HG02759 (cell line): Measurements from ENCODE around the gene WIF1.

ENCODE experiments used
- ATAC-seq: cut with Tn5 transposase; IDR thresholded peaks from one replicate; pipeline ENCODE4 v1.9.1; 2021; ENCODE audit warnings: mild to moderate bottlenecking, moderate library complexity; ENCODE audit not compliant: unreplicated experiment

WIF1 gene, protein sequence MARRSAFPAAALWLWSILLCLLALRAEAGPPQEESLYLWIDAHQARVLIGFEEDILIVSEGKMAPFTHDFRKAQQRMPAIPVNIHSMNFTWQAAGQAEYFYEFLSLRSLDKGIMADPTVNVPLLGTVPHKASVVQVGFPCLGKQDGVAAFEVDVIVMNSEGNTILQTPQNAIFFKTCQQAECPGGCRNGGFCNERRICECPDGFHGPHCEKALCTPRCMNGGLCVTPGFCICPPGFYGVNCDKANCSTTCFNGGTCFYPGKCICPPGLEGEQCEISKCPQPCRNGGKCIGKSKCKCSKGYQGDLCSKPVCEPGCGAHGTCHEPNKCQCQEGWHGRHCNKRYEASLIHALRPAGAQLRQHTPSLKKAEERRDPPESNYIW

GRCh38 chr12:65121049-65121955 is at the start of gene WIF1:
WIF1 (minus strand) TSS chr12:65121305; CDS start chr12:65121191, 114 bp downstream.
- peak; percentile 67 for ATAC-seq

DNA sequence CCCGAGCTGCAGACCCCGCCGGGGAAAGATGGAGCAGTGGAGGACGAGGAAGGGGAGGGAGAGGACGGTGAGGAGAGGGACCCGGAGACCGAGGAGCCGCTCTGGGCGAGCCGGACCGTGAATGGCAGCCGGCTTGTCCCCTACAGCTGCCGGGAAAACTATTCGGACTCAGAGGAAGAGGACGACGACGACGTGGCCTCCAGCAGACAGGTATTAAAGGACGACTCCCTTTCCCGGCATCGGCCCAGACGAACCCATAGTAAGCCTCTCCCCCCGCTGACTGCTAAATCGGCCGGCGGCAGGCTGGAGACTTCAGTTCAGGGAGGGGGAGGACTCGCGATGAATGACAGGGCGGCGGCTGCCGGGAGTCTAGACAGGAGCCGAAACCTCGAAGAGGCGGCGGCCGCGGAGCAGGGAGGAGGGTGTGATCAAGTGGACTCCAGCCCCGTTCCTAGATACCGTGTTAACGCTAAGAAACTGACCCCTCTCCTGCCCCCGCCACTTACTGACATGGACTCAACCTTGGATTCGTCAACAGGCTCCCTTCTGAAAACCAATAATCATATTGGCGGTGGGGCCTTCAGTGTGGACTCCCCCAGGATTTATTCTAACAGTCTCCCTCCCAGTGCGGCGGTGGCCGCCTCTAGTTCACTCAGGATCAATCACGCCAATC is 49.2 kb upstream of the WIF1 start:
- ATAC-seq: peak; percentile 50

- peak; percentile 94 for ATAC-seq
Observed at GRCh38 chr12:65169320-65170208, 48.5 kb upstream of the WIF1 start, which contains the start of gene LEMD3. LEMD3 (plus strand) TSS chr12:65169583; CDS start chr12:65169597, 14 bp downstream.

DNA sequence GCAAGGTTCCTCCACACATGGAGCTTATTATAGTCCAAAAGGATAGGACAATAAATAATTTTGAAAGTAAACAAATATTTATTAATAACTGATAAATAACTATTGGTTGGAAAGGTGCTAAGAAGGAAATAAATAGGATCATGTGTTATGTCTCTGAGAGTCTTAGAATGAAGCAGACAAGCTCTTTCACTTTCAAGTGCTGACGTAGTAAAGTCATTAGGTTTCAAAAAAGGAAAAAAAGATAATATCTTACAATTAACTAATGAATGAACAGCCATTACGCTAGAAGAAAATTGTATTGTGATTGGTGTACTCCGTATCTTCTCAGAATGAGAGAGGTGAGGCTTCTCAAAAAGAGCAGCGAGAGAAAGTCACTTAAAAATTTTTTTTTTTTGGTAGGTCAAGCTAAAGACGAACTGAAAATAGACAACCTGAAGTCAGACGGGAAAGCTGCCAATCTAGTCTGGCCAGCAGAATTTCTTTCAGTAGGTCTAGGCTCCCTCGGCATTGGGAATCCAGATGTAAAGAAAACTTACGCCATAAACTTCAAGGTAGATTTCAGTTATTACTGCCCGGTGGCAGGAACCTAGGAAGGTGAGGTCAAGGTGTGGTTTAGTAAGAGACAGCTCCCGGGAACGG is 47.7 kb upstream of the WIF1 start:
- ATAC-seq: no peak

DNA sequence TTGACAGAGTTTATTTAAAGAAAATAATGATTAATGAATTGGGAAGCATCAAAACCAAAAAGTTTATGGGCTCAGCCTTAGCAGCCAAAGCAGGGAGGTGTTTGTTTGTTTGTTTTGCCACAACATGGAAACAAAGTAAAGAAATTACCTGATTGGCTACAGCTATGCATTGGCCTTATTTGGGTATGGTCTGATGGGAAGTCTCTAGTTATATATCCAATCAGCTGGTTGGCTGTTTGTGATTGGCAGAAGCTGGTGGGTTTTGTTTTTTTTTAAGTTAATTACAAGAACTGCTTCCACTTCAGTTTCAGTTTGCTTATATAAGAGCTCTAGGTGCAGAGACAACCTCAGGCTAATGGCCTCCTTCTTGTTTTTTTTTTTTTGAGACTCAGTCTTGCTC is 43.7 kb upstream of the WIF1 start:
- ATAC-seq: no peak

GRCh38 chr12:65164244-65164643 is 43.1 kb upstream of the WIF1 start:
- ATAC-seq: no peak

GRCh38 chr12:65162609-65163008 is 41.5 kb upstream of the WIF1 start:
- peak; percentile 50 for ATAC-seq

GRCh38 chr12:65157091-65157490 is 36.0 kb upstream of the WIF1 start:
- ATAC-seq: no peak

DNA sequence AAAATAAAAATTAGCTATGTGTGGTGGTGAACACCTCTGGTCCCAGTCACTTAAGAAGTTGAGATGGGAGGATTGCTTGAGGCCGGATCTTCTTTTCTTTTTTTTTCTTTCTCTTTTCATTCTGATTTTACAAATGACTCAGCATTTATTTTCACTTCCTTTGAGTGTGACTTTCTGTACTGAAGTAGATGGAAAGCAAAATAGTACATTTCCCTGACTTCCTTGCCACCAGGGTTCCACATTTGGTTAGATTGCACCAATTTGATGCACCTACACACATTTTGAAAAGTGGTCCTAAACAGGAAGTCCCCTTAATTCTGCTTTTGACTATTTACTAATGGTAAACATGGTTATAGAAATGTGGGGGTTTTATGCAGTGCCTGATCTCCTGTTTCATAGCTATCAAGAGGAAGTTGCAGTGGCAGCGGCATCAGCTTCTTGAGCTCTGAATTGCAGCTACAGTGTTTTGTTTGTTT is 35.3 kb upstream of the WIF1 start:
- ATAC-seq: peak; percentile 87

DNA sequence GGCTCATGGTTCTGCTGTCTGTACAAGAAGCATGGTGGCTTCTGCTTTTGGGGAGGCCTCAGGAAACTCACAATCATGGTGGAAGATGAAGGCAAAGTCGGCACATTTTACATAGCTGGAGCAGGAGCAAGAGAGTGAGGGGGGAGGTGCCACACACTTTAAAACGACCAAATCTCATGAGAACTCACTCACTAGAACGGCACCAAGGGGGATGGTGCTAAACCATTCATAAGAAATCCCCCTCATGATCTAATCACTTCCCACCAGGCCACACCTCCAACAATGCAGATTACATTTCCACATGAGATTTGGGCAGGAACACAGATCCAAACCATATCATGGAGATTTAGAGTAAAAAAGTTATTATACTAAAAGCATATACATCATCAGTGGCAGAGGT is 34.7 kb upstream of the WIF1 start:
- ATAC-seq: peak; percentile 48

DNA sequence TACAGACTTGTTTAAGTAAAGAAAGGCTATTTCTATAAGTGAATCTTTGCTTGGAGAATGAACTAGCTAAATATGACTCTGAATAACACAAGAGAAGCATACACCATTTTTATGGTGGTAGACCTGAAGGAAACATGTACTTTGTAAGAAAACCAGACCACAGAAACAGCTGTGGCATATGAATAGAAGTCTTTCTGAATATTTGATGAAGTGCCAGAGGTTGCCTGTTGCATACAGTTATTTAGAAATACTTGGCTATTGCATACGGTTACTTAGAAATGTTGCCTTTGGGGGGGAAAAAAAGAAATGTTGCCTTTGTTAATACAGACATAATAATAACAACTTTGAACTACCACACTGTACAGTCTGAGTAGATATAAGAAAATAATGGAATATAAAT is 31.5 kb upstream of the WIF1 start:
- ATAC-seq: no peak

DNA sequence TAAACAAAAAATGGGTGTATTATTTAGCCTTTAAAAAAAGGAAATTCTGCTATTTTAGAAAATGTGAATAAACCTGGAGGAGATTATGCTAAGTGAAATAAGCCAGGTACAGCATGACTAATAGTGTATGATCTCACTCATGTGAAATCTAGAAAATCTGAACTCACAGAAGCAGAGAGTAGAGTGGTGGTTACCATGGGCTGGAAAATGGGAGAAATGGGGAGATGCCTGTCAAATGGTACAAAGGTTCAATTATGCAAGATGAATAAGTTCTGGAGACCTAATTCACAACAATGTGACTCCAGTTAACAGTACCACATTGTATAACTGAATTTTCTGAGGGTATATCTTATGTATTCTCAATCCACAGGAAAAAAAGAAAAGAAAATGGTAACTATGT is 30.9 kb upstream of the WIF1 start:
- no peak for ATAC-seq

GRCh38 chr12:65147312-65147905 is 26.3 kb upstream of the WIF1 start:
- no peak for ATAC-seq

DNA sequence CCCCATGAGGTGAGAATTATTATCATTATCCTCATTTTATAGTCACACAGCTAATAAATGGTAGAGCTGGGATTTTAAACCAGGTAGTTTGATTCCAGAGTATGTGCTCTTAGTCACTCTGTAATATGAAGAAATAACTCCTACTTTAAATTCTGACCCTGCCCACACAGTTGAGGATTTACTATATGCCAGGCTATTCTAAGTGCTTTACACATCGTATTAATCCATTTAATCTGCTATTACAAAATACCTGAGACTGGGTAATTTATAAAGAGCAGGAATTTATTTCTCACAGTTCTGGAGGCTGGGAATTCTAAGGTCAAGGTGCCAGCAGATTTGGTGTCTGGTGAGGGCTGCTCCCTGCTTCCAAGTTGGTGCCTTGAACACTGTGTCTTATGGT is 19.6 kb upstream of the WIF1 start:
- no peak for ATAC-seq

GRCh38 chr12:65139389-65139788 is 18.3 kb upstream of the WIF1 start:
- no peak for ATAC-seq

- ATAC-seq: no peak
Observed at GRCh38 chr12:65133879-65134278, 12.8 kb upstream of the WIF1 start.

DNA sequence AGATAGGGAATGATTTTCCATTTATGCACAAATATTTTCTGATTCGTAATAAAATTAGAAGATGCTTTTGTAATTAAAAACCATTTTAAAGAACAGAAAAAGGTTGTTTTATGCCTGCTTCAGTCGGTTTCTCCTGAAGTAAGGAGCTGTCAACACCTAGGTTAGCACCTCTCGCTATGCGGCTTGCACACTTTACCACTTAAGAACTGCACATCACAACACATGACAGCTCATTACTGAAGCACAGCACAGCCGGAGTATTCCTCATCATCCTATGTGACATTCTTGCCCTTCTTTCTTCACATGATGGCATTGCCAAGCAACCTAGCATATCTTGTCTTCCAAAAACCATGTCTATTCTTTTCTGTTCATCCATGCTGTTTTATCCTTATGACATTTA is 5.4 kb upstream of the WIF1 start:
- no peak for ATAC-seq

DNA sequence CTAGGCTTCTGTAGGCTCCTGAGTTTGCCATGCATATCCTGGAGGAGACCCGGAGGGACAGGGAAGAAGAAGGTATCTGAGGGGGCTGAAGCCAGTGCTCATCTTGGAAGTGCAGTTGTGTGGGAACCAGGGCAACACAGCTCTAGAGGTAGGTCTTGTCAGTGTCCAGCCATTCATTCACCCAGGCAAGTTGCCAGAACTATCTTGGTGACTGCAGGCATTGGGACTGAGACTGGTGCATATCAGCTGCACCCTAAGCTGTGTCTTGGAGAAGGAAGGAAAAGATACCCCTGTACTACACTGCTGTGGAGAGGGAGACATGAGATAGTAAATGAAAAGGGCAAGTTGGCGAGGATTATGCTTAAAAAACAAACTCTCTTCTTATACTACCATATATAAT is 4.9 kb upstream of the WIF1 start:
- ATAC-seq: no peak

- no peak for ATAC-seq
Observed at GRCh38 chr12:65125247-65125646, 4.1 kb upstream of the WIF1 start.
